HG03025 (cell line): Measurements from ENCODE around the gene CACNA1C.

Experiments used
- ATAC-seq: cut with Tn5 transposase; IDR thresholded peaks from one replicate; pipeline ENCODE4 v1.9.1; 2021; ENCODE audit warnings: mild to moderate bottlenecking, moderate library complexity; ENCODE audit not compliant: unreplicated experiment, low FRiP score

Gene CACNA1C

GRCh38 chr12:2351161-2351560 is 298.4 kb downstream of the CACNA1C start:
- no peak for ATAC-seq

GRCh38 chr12:2352203-2352602 is 299.4 kb downstream of the CACNA1C start:
- no peak for ATAC-seq

- no peak for ATAC-seq
Measured at GRCh38 chr12:2353281-2353680, 300.5 kb downstream of the CACNA1C start.

- ATAC-seq, result no peak
Measured at GRCh38 chr12:2353691-2354090, 300.9 kb downstream of the CACNA1C start.

- ATAC-seq, result no peak
Measured at GRCh38 chr12:2354151-2354991, 301.6 kb downstream of the CACNA1C start.

- ATAC-seq, result no peak
Measured at GRCh38 chr12:2355198-2355597, 302.4 kb downstream of the CACNA1C start.

GRCh38 chr12:2355604-2356003 is 302.8 kb downstream of the CACNA1C start:
- no peak for ATAC-seq

- no peak for ATAC-seq
Measured at GRCh38 chr12:2356601-2357125, 303.9 kb downstream of the CACNA1C start.

GRCh38 chr12:2358986-2359658 is 306.3 kb downstream of the CACNA1C start:
- ATAC-seq, result no peak

- no peak for ATAC-seq
Measured at GRCh38 chr12:2359725-2360629, 307.2 kb downstream of the CACNA1C start.

- no peak for ATAC-seq
Measured at GRCh38 chr12:2360630-2361170, 307.9 kb downstream of the CACNA1C start.

- no peak for ATAC-seq
Measured at GRCh38 chr12:2363836-2364609, 311.2 kb downstream of the CACNA1C start.

- no peak for ATAC-seq
Measured at GRCh38 chr12:2364631-2365051, 311.9 kb downstream of the CACNA1C start.

GRCh38 chr12:2366711-2367110 is 313.9 kb downstream of the CACNA1C start:
- no peak for ATAC-seq

- no peak for ATAC-seq
Measured at GRCh38 chr12:2372178-2372577, 319.4 kb downstream of the CACNA1C start.

- ATAC-seq, result no peak
Measured at GRCh38 chr12:2372735-2373134, 319.9 kb downstream of the CACNA1C start.

GRCh38 chr12:2373307-2373706 is 320.5 kb downstream of the CACNA1C start:
- ATAC-seq, result no peak

GRCh38 chr12:2374092-2374906 is 321.5 kb downstream of the CACNA1C start:
- ATAC-seq, result no peak

- no peak for ATAC-seq
Measured at GRCh38 chr12:2375871-2376270, 323.1 kb downstream of the CACNA1C start.
